Nephron (organoid): Measurements from ENCODE around the gene JAKMIP1.
A peak's percentile ranks its signal among the peaks of the same experiment; 100 is the strongest.

Source experiments
- H3K27ac Mint-ChIP-seq, 3 experiments: 2 replicates each; pipeline ENCODE4 v1.8.0; 2020; ENCODE audit warnings: mixed read lengths in 3 of 3, mild to moderate bottlenecking in 2 of 3, moderate library complexity in 1 of 3
- H3K27me3 Mint-ChIP-seq: 2 replicates; pipeline ENCODE4 v1.8.0; 2021; ENCODE audit warnings: low read depth, mild to moderate bottlenecking, moderate library complexity, mixed read lengths
- H3K36me3 Mint-ChIP-seq: 2 replicates; pipeline ENCODE4 v1.8.0; 2020; ENCODE audit warnings: low read depth, mixed read lengths
- H3K4me1 Mint-ChIP-seq: 2 replicates; pipeline ENCODE4 v1.8.0; 2020; ENCODE audit warnings: mixed read lengths
- H3K4me3 Mint-ChIP-seq, 3 experiments: 2 replicates each; pipeline ENCODE4 v1.8.0; 2020; ENCODE audit warnings: mild to moderate bottlenecking in 3 of 3, mixed read lengths in 3 of 3, moderate library complexity in 2 of 3
- H3K9me3 Mint-ChIP-seq: 2 replicates; pipeline ENCODE4 v1.8.0; 2020; ENCODE audit warnings: mixed read lengths
- TF ChIP-seq, protein P1 (sequence below), 3 experiments: fragments of 200-600 bp; sonication (generic); IDR thresholded peaks; one replicate each; pipeline ENCODE4 v1.5.0; 2021; ENCODE audit warnings: antibody characterized with exemption in 3 of 3; ENCODE audit not compliant: unreplicated experiment in 3 of 3

Gene JAKMIP1

DNA sequence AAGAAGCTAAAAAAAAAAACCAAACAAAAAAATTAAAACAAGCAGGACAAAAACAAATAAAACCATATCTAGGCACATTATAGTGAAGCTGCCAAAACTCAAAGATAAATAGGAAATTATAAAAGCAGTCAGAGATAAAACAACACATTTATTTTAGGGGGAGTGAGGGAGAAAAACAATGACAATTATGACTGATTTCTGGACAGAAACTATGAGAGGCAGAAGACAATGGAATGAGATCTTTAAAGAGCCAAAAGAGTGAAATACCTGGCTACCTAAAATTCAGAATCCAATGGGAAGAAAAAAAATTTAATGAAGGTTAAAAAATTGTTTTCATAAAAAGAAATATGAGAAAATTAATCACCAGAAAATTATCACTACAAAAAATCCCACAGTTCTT is 215.5 kb downstream of the JAKMIP1 start:
- no peak overlapping the region for H3K4me3 Mint-ChIP-seq
- no peak overlapping the region for H3K27ac Mint-ChIP-seq
- peaks cover 29% of the 10 kb centered on the region for H3K27me3 Mint-ChIP-seq
- no peaks in the 10 kb centered on the region for H3K36me3 Mint-ChIP-seq
- TF ChIP-seq, protein P1, sequence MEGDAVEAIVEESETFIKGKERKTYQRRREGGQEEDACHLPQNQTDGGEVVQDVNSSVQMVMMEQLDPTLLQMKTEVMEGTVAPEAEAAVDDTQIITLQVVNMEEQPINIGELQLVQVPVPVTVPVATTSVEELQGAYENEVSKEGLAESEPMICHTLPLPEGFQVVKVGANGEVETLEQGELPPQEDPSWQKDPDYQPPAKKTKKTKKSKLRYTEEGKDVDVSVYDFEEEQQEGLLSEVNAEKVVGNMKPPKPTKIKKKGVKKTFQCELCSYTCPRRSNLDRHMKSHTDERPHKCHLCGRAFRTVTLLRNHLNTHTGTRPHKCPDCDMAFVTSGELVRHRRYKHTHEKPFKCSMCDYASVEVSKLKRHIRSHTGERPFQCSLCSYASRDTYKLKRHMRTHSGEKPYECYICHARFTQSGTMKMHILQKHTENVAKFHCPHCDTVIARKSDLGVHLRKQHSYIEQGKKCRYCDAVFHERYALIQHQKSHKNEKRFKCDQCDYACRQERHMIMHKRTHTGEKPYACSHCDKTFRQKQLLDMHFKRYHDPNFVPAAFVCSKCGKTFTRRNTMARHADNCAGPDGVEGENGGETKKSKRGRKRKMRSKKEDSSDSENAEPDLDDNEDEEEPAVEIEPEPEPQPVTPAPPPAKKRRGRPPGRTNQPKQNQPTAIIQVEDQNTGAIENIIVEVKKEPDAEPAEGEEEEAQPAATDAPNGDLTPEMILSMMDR (IDR thresholded peaks at IDR 0.05; ENCODE audit: unreplicated experiment in 3 of 3), result no peak
- peaks cover 4% of the 10 kb centered on the region for H3K4me1 Mint-ChIP-seq
- peaks cover 30% of the 10 kb centered on the region for H3K9me3 Mint-ChIP-seq

DNA sequence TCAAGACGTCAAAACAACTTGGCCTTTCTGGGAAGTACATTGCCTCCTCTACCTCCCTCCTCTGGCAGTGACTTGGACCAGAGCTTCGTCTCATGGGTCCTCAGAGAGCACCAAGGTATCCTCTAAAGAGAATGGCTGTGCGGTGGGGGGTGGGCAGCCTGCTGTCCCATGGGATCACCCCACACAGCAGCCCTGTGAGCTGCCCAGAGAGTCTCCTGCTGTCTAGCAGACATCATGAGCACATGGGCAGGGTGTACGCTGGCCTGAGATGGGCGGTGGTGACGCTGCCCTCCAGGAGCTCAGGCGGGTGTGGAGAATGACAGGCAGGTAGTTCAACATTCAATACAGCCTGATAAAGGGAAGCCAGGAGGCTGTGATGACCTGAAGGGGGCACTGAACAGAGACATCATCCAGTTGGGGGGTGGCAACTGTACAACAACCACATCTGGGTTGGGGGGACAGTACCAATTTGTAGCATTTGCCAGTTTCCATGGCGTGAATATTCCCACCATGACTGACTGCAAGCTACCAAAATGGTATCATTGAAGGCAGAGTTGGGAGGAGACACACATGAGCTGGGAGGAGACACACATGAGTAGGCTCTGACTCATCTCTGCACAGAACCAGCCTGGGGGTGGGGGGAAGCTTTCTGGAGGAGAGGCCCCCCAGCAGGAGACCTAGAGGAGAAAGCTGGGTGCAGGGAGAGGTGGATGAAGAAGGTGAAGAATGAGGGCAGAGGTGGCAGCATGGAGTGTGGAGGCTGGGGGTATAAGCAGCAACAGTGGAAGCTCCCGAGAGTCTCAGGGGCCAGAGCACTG is 218.0 kb downstream of the JAKMIP1 start:
- Mint-ChIP-seq H3K27me3 (peaks cover 34% of the 10 kb centered on the region), H3K4me1 (peaks cover 4% of the 10 kb centered on the region), H3K27ac (no peak overlapping the region), H3K4me3 (no peak overlapping the region), H3K9me3 (peaks cover 27% of the 10 kb centered on the region), H3K36me3 (no peaks in the 10 kb centered on the region)
- TF ChIP-seq, protein P1 (IDR thresholded peaks at IDR 0.05; ENCODE audit: unreplicated experiment in 3 of 3), result no peak

DNA sequence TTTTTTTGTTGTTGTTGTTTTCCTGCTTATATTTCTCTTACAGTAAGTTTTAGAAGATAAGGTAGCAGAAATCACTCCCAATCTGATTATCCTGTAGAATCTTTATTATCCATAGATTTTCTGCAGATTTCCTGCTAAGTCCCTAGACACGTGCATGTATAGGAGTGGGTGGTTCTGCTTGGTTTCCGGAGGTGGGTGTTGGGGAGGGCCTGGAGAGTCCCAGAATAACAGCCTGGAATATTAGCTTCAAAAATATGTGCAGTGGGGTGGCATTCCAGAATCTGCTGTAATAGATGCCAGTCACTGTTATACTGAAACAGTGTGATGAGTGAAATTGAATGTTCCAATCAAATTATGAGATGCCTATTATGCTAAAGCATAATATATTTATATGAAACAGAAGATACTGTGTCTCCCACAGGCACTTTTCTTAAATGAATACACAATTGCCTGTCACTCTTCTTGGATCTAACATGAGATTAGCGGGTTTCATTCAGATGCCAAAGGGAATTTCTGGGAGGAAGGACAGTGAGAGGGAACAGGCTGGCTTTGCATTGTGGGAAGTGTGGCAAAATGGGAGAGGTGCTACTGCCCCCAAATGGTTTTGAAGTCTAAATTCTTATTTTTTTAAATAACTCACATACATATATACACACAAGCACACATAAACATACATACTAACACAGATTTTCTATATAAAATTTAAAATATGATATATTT is 219.8 kb downstream of the JAKMIP1 start:
- no peak overlapping the region for H3K27ac Mint-ChIP-seq
- H3K36me3 Mint-ChIP-seq, result no peaks in the 10 kb centered on the region
- TF ChIP-seq, protein P1 (IDR thresholded peaks at IDR 0.05; ENCODE audit: unreplicated experiment in 3 of 3), result no peak
- H3K4me3 Mint-ChIP-seq, result no peak overlapping the region
- H3K9me3 Mint-ChIP-seq, result peaks cover 24% of the 10 kb centered on the region
- peaks cover 35% of the 10 kb centered on the region for H3K27me3 Mint-ChIP-seq
- H3K4me1 Mint-ChIP-seq, result peaks cover 4% of the 10 kb centered on the region

DNA sequence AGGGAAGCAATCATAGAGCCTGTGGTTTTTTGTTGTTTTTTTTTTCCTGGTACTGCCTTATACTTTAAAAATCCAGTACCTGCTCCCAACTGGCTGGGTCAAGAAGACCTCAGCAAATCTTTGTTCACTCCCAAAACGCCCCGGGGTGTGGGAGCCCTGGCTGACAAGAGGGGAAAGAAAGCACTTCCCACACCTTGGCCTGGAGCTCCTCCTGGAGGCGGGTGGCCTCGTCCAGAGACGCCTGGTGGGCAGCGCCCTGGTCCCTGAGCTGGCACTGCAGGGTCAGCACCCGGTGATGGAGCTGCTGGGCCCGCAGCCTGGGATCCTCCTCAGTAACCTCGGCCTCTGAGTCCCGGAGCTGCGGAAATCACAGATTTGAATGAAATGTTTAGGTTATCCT is 220.4 kb downstream of the JAKMIP1 start:
- H3K9me3 Mint-ChIP-seq, result peaks cover 23% of the 10 kb centered on the region
- H3K27ac Mint-ChIP-seq, result no peak overlapping the region
- H3K27me3 Mint-ChIP-seq, result peaks cover 38% of the 10 kb centered on the region

DNA sequence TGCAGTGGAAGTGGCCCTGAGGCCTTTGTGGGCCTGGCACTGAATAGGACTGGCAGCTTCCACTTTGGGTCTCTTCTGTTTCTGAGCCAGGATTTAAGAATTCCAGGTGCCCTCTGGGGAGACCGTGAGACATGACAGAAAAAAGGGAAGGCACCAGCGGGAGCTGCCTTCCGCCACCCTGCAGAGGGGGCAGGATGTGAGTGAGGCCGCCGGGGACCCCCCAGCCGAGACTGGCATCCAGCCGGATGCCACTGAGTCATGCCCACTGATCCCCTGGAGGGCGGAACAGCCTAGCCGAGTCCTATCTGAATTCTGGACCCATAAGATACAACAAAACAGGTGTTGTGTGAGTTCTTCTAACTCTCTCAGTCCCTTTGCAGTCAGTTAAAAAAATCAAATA is 223.4 kb downstream of the JAKMIP1 start:
- H3K9me3 Mint-ChIP-seq, result no peaks in the 10 kb centered on the region
- H3K27me3 Mint-ChIP-seq, result peaks cover 40% of the 10 kb centered on the region
- TF ChIP-seq, protein P1 (IDR thresholded peaks at IDR 0.05; ENCODE audit: unreplicated experiment in 3 of 3), result no peak
- H3K4me1 Mint-ChIP-seq, result peaks cover 4% of the 10 kb centered on the region
- H3K4me3 Mint-ChIP-seq, result no peak overlapping the region
- H3K36me3 Mint-ChIP-seq, result no peaks in the 10 kb centered on the region
- no peak overlapping the region for H3K27ac Mint-ChIP-seq

More for the DNA sequence above, 220.4 kb downstream of the JAKMIP1 start:
- no peak overlapping the region for H3K4me3 Mint-ChIP-seq
- no peaks in the 10 kb centered on the region for H3K36me3 Mint-ChIP-seq
- TF ChIP-seq, protein P1 (IDR thresholded peaks at IDR 0.05; ENCODE audit: unreplicated experiment in 3 of 3), result peak; percentile 19 to 54 (median 37)
- peaks cover 4% of the 10 kb centered on the region for H3K4me1 Mint-ChIP-seq
